Stimulated activated CD4-positive, alpha-beta T cell treated with anti-CD3 and anti-CD28 coated beads, Interleukin-4, amount 100 ng/mL, for 48 hours (primary cell): ENCODE measurements around the gene COX18.
A peak's percentile ranks its signal among the peaks of the same experiment; 100 is the strongest.

Experiments used
- DNase-seq, 2 donors: peaks; one replicate each; pipeline ENCODE4 v3.0.0-alpha.2; 2020; ENCODE audit warnings: low read depth in 2 of 2

Gene COX18

DNA sequence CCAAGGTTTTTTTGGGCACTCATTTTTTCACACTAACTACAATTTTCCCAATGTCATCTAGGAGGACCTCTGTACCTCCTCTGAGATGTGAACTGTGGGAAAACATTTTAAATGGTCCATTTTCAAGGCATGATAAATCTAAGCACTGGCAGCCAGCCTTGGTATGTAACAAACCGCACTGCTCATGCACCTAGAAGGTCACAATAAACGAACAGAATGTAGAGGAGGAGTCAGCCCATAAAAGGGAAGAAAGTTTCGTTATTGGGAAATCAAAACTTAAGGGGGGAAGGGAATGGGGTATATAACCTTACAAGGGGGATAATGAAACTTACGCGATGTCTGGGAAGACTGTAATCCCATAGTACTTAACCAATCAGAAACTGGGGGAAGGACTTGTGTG lies 16.4 kb downstream of the COX18 start:
- no peak for DNase-seq

DNA sequence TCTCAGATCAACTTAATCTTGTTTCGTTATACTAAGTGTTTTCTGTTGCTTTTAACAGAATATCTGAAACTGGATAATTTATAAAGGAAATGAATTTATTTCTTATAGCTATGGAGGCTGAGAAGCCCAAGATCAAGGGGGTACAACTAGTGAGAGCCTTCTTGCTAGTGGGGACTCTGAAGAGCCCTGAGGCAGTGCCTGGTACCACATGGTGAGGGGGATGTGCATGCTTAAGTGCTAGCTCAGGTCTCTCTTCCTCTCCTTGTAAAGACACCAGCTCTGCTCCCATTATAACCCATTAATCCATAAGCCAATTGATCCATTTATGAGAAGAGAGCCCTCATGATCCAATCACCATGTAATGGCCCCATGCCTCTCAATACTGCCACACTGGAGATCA lies 17.9 kb downstream of the COX18 start:
- DNase-seq, result no peak

DNA sequence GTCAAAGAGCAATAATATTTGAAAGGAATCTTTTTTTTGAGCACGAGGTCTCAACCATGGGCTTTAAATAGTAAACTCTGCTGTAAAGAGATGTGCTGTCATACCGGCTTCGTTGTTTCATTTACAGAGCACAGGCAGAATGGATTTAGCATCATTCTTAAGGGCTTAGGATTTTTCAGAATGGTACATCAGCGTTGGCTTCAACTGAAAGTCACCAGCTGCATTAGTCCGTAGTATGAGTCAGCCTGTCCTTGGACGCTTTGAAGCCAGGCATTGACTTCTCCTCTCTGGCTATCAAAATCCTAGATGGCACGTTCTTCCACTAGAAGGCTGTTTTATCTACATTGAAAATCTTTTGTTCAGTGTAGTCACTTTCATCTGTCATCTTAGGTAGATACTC lies 23.6 kb downstream of the COX18 start:
- DNase-seq, result no peak

DNA sequence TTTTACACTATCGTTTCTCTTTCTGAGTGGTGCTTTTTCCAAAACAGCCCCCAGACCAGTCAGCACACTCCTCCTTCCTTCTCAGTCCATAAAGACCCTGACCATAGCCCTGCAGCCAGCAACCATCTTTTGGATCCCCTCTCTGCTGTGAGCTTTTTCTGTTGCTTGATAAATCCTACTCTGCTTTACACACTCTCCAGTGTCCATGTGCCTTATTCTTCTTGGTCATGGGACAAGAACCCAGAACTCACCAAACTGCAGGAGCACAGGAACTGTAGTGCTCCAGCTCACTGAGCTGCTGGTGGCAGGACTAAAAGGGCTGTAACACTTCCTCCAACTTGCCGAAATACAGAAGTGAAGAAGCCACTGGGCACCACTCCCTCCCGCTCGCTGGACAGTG lies 32.5 kb downstream of the COX18 start:
- no peak for DNase-seq

DNA sequence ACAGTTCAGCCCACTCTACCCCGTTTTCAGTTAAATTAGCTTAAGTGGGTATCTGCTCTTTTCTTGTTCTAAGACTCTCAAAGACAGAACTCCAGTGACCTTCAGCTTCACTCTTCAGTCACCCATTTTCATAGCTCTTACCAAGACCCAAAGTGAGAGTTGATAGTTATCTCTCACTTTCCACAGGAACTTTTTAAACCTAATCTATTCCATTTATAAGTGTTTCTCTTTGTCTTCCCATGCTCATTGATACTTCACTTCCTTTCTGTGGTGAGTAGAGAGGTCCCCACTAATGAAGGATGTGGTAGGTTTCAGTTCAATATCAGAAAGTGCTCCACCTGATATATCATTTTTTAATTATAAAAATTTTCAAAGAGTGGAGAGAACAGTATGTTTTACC lies 33.4 kb downstream of the COX18 start:
- DNase-seq, result no peak

DNA sequence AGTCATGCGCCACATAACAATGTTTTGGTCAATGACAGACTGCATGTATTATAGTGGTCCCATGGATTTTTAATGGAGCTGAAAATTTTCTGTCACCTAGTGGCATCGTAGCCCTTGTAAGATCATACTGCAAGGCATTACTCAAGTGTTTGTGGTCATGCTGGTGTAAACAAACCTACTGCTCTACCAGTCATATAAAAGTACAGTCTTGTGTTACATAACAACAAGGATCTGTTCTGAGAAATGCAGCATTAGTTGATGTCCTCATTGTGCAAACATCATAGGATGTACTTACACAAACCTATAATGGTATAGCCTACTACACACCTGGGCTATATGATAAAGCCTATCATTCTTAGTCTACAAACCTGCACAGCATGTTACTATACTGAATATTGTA lies 34.6 kb downstream of the COX18 start:
- DNase-seq, result no peak

DNA sequence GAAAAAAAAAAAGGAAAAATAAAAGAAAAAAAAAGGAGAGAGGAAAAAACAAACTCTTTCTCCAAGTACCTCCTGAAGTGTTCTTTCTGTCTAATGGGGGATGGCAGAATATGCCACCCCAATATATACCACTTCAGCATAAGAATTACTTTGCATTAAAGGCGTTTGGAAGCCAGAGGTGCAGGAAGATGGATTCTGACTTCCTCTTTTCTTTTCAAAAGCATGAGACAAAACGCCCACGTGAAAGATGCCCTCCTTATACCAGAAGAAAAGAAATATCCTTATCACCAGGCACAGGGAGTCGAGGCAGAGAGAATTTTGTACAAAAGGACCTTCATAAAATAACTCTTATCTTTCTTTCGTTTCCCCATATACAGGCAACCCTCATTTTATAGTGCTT lies 40.9 kb downstream of the COX18 start:
- no peak for DNase-seq

DNA sequence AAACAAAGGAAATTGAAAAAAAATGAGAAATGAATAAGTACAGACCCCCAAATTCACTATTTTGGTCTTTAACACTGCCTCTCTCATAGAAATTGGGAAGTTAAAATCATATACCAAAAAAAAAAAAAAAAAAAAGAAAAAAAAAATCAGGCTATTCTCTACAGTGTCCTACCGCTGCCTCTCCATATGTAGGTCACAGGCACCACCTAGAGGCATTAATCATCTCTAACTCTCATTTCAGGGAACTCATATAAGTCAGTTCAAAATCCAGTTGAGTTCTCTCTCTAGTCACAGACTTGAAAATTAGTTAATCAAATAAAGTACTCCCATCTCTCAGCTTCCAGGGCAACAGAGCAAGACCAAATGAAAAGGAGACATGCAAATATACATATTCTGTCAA lies 47.9 kb downstream of the COX18 start:
- no peak for DNase-seq

DNA sequence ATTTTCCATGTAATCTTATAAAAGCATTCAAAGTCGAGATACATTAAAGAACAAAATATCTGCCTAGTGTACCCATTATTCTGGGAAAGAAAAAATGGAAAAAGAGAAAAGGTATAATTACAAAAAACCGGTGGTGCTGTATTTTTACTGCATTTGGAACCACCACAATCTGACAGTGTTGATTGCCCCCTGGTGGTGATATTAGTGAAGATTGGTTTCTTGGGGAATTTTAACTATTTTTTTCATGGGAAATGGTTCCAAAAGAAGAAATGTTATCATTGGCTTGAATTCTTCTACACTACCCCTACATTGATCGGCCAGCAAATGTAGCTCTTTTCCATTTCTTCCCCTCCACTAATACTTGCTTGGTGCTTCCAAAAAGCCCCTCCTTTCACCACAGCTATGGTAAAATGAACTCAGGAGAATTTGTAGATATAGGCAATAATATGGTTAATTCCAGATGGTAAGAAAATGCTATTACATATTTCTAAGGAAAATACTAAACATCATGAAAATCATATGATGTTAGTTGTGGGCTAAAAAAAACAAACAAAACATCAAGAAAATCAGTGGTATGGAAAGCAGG lies 50.0 kb downstream of the COX18 start:
- peak in 1 of 2 donors; percentile 7 for DNase-seq

DNA sequence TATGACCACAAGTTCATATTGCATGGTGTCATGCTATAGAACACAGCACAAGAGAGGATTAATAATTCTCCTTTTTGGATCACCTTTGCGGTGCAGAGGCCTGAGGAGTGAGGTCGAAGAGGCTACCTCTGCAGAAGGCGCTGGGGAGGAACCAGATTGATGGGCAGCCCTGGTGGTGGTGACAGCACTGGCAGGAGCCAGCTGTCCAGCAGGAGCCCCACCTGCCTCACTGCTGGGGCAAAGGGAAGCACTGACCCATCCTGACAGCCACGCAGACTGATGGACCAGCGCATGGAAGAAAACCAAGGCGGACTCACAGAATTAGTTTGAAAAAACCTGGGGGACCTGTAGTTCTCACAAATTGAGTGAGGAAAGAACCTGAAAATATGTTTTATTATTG lies 50.9 kb downstream of the COX18 start:
- DNase-seq, result no peak

DNA sequence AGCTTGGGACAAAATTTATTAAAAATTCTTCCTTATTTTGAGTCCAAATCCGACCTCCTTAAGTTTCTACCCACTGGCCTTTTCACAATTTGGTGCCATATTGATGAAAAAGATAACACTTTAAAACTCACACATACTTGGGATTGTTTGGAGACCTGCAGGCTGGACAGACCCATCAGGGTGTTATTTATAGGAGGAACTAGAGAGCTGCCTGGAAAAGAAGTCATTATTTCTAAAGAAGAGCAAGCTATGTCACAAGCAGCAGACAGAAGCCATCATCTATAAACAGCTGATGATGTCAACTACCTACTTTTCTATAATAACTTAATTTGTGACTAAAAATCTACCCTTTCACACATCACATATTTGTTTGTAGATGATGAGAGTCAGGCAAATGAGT lies 56.2 kb downstream of the COX18 start:
- DNase-seq, result no peak

DNA sequence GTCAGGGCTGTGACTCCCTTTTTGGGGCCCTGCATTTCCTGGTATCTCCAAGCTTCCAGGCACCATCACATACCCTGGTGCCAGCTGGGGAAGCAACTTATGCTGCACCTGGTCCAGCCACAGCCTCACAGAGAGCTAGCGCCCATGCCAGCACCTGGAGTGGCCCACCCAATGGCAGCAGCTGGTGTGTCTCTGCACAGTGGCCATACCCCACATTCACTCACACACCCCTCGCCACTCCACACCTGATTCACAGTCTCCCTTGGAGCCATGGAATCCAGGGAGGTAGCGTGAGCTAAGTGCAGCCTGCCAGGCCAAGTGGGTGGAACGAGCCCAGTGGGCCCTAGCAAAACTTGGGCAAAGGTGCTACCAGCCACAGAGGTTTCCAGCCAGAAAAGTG lies 56.8 kb downstream of the COX18 start:
- no peak for DNase-seq

DNA sequence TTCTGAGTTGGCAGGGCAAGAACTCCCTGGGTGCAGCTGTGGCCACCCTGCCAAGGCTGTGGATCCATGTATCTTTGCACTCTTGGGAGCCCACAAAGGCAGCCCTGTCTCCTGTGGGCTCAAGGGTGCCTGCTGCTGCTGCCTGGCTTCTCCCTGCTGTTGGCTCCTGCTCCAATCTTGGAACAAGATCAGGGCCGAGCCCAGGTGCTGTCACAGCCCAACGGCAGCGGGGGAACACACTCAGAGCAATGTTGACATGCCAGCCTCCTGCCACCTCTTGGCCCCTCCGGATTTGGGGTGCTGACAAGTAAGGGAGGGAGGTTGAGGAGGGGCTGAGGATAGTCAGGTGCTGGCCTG lies 57.9 kb downstream of the COX18 start:
- no peak for DNase-seq

DNA sequence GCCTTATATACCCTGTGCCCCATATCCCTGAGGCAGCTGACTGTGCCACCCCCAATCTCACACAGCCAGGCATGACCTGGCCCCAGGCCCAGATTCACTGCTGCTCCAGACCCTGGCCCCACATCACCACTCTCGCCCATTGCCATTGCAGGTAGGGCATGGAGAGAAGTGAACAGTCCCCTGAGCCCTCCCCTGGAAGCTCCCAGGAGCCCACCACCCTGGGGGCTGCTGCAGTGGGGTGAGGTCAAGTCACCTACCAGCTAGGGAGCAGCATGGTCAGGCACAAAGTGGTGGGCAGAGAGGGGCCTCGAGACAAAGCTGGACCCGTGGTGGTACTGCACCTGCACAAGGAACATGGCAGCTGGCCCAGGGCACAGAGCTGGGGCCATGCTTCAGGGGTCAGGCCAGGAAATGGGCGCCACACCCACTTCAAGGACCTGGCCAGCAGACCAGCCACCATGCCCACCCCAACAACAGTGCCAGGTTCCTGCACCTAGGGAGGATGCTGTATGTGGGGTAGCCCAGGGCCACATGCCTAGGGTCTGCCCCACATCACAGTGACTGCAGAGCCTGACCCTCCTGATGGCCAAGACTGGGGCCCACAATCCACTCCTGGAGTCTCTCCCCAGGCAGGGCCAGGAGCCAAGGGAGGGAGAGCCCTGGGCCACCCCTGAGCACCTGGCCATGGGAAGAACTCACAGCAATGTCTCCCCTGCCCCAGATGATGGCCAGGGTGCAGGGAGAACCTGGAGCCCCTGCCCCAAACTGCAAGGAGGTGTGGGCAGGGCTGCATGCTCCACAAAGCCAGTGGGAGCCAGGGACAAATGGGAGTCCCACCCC lies 58.5 kb downstream of the COX18 start:
- DNase-seq, result no peak

DNA sequence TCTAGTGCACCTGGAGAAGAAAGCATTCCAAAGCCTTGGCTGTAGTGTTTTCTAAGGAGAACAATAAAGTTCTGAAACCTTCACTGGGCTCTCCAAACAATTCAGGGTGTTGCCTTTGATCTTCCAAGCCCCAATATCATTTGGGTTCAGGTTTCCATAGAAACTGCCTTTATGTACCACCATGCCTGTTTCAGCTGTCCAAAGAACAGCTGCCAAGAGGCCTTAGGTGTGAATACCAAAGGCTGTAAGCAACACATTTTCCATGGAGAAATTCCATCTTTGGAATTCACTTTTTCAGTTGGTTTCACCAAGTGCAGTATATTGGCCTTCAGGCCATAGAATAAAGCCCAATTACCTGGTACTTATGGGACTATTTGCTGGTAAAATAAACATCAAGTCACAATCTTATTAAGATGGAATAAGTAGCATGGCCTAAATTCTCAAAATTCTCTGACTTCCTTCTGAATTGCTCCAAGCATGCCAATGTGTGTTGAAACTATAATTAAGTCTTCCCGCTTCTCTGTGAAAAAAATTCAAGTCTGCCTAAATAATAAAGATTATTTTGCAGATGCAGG lies 61.9 kb downstream of the COX18 start:
- DNase-seq, result no peak

DNA sequence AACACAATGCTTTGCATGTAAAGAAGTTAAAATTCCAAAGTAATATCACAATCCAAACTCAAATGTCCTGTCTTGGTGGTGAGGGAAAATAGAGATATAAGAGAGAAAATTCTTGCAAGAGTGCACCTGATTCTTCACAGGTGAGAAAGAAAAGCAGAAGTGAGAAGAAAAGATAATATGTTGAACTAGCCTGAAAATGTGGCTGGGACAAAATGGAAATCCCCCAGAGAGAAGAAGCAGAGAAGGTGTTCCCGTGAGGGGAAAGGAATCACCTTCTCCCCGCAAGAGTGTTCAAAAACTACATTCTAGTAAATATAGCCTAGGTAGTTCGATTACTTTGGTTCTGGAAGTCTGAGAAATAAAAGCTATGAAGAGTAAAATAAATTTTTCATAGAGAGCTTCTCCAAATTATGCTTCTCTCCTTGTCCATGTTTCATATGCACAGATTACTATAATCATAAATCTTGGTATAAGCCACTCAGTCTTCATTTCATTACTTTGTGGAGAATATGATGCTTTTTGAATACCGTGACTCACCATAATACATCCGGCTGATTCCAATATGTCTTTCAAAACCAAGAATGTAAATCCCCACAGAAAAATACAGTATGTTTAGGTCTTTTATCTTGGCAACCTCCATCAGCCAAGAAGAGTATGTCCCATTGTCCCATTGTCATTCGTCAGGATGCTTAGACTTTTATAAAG lies 63.1 kb downstream of the COX18 start:
- no peak for DNase-seq

DNA sequence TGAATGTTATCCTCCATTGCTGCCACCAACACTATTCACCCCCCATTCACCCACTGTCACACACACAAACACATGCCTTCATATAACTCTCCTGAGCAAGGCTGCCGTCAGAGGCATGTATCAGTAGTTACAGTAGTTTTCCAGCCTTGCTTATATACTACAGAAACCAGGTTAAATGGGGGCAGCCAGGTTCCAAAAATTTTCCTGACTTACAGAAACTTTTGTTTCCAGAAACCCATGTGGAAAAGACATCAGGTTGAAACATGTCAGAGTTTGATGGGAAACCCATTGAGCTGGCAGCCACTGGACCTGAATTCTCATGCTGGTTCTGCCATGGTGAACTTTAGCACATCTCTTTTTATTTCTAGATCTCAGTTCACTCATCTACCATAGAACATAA lies 64.0 kb downstream of the COX18 start:
- no peak for DNase-seq
